IPS-NIHi7 (cell line): ENCODE measurements around the gene SH3GL3.
A peak's percentile ranks its signal among the peaks of the same experiment; 100 is the strongest.

Experiments
- DNase-seq: peaks from one replicate; pipeline ENCODE4 v3.0.0; 2012; ENCODE audit warnings: mixed read lengths; ENCODE audit errors: extremely low spot score

SH3GL3 gene

GRCh38 chr15:83446904-83447709, at the start of gene SH3GL3:
TSS of gene SH3GL3 (plus strand) at chr15:83447341. CDS start at chr15:83447534, 193 bp downstream.
- DNase-seq = peak; percentile 68

- no peak for DNase-seq
These were observed 48.5 kb upstream of the SH3GL3 start for GRCh38 chr15:83398626-83399025.

- no peak for DNase-seq
These were observed 43.0 kb upstream of the SH3GL3 start for GRCh38 chr15:83404121-83404520.

GRCh38 chr15:83410532-83410931, 36.6 kb upstream of the SH3GL3 start:
- DNase-seq = no peak

- no peak for DNase-seq
These were observed 34.0 kb upstream of the SH3GL3 start for GRCh38 chr15:83413054-83413719.

- DNase-seq = no peak
These were observed 25.1 kb upstream of the SH3GL3 start for GRCh38 chr15:83422081-83422480.

- no peak for DNase-seq
These were observed 24.6 kb upstream of the SH3GL3 start for GRCh38 chr15:83422541-83422940.

- no peak for DNase-seq
These were observed 23.0 kb upstream of the SH3GL3 start for GRCh38 chr15:83424101-83424500.

- DNase-seq = no peak
These were observed 16.7 kb upstream of the SH3GL3 start for GRCh38 chr15:83430441-83430840.

GRCh38 chr15:83431521-83431920, 15.6 kb upstream of the SH3GL3 start:
- no peak for DNase-seq

GRCh38 chr15:83435202-83435601, 11.9 kb upstream of the SH3GL3 start:
- DNase-seq = no peak

- DNase-seq = no peak
These were observed 11.4 kb upstream of the SH3GL3 start for GRCh38 chr15:83435782-83436181.

GRCh38 chr15:83436513-83437158, 10.5 kb upstream of the SH3GL3 start:
- peak; percentile 39 for DNase-seq

GRCh38 chr15:83443076-83443847, 3.9 kb upstream of the SH3GL3 start:
- no peak for DNase-seq

GRCh38 chr15:83444936-83445335, 2.2 kb upstream of the SH3GL3 start:
- DNase-seq = no peak

- DNase-seq = no peak
These were observed 1.5 kb upstream of the SH3GL3 start for GRCh38 chr15:83445643-83446042.

- DNase-seq = no peak
These were observed 724 bp upstream of the SH3GL3 start for GRCh38 chr15:83446417-83446816.

GRCh38 chr15:83449250-83449671, 2.1 kb downstream of the SH3GL3 start:
- DNase-seq = no peak

GRCh38 chr15:83449937-83450506, 2.9 kb downstream of the SH3GL3 start:
- DNase-seq = no peak

GRCh38 chr15:83457149-83457548, 10.0 kb downstream of the SH3GL3 start:
- DNase-seq = no peak

- DNase-seq = no peak
These were observed 11.2 kb downstream of the SH3GL3 start for GRCh38 chr15:83458381-83458780.

GRCh38 chr15:83462026-83462425, 14.9 kb downstream of the SH3GL3 start:
- no peak for DNase-seq
